Measurements from ENCODE around the gene LGALS8.

- TF ChIP-seq CTCF (optimal IDR thresholded peaks at IDR 0.05 in 1 of 3, IDR thresholded peaks at IDR 0.05 in 1 of 3, conservative IDR thresholded peaks at IDR 0.05 in 1 of 3; ENCODE audit: extremely low read depth in 1 of 3, insufficient read depth in 2 of 3, low read length in 3 of 3), result no peak
- no peak for TF ChIP-seq EZH2 (IDR thresholded peaks at IDR 0.05; ENCODE audit: low read length)
Observed at GRCh38 chr1:236494586-236495466, 29.0 kb upstream of the LGALS8 start.
